Stimulated activated CD4-positive, alpha-beta T cell treated with anti-CD3 and anti-CD28 coated beads, TNF-alpha, amount 100 ng/mL, for 24 hours (primary cell): ENCODE measurements around the gene CCDC197.

Experiments
- DNase-seq, 3 experiments: peaks; one replicate each; pipeline ENCODE4 v3.0.0-alpha.2; 2020; ENCODE audit warnings: low read depth in 3 of 3

CCDC197 gene

GRCh38 chr14:94043111-94043755 lies 46.1 kb downstream of the CCDC197 start:
- DNase-seq: no peak

GRCh38 chr14:94043756-94044475 lies 46.8 kb downstream of the CCDC197 start:
- no peak for DNase-seq

GRCh38 chr14:94044476-94045091 lies 47.5 kb downstream of the CCDC197 start:
- DNase-seq: no peak

- DNase-seq: no peak
Measured at GRCh38 chr14:94045101-94045500, 48.0 kb downstream of the CCDC197 start.

- no peak for DNase-seq
Measured at GRCh38 chr14:94045563-94046345, 48.7 kb downstream of the CCDC197 start.

GRCh38 chr14:94046696-94047250 lies 49.7 kb downstream of the CCDC197 start:
- no peak for DNase-seq

GRCh38 chr14:94047581-94047980 lies 50.5 kb downstream of the CCDC197 start:
- no peak for DNase-seq

GRCh38 chr14:94048691-94049624 lies 51.9 kb downstream of the CCDC197 start:
- no peak for DNase-seq

GRCh38 chr14:94049625-94050023 lies 52.5 kb downstream of the CCDC197 start:
- no peak for DNase-seq

GRCh38 chr14:94050231-94050880 lies 53.3 kb downstream of the CCDC197 start:
- no peak for DNase-seq

- DNase-seq: no peak
Measured at GRCh38 chr14:94051115-94051514, 54.0 kb downstream of the CCDC197 start.

- no peak for DNase-seq
Measured at GRCh38 chr14:94051779-94052178, 54.7 kb downstream of the CCDC197 start.

- no peak for DNase-seq
Measured at GRCh38 chr14:94052199-94052598, 55.1 kb downstream of the CCDC197 start.

GRCh38 chr14:94052662-94053061 lies 55.6 kb downstream of the CCDC197 start:
- DNase-seq: no peak

- DNase-seq: no peak
Measured at GRCh38 chr14:94054401-94054800, 57.3 kb downstream of the CCDC197 start.

- no peak for DNase-seq
Measured at GRCh38 chr14:94054936-94055335, 57.8 kb downstream of the CCDC197 start.

GRCh38 chr14:94056579-94057308 lies 59.6 kb downstream of the CCDC197 start:
- peak in 1 of 3 experiments; percentile 14 for DNase-seq

GRCh38 chr14:94058128-94058673 lies 61.1 kb downstream of the CCDC197 start:
- no peak for DNase-seq
